ENCODE measurements around the gene STYK1. TPM values are rescaled to one million over a fixed set of nuclear protein-coding genes. Genes with fewer than 3 reads are reported as not detected.

The STYK1 gene
- total and polyA plus RNA-seq, 12 donors = 0.08 to 0.13 (median 0.10) TPM; not detected in 9

DNA sequence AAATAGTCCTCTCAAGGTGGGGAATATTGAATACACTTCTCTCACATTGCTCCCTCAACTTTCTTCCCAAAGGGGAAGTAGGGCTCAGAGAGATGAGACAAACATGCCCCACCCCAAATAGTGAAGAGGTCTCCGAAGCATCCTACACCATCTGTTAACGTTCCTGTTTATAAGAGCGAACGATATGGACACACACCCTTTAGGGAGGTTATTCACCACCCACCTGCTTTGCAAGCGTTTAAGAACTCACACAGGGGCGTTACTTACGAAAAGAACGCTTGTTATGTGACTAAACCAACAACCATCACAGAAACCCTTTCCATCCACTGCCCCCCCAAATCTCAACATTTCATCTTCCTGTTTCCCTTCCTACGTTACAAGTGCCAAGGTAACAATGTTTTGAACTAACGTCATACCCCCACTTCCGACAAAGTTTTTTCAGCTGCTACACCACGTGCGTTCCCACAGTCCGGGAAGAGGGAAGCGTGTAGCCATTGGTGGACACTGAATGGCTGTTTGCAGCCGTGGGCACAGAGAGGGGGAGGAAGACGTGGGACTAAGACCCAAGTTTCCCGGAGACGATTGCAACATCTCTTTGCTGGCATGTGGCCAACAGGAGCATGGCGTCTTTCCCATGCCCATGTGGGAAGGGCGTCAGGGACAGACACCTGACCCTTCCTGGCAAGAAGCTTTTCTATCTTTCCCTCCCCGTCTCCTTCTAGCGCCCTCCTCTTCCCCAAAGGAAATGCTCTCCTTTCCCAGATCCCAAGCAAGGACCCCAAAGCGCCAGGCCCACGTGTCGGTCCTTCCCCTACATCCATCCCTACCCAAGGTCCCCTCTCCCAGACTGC, 48.0 kb upstream of the STYK1 start:
- no peaks in the 10 kb centered on the region for H3K27me3 ChIP-seq
- H3K27ac ChIP-seq = peak overlapping the region; percentile 92 to 99 (median 98)
- DNase-seq = peak; percentile 89 to 97 (median 96)
- peaks cover 30 to 55% of the 10 kb centered on the region in 2 donors for H3K4me1 ChIP-seq (replicated peaks in 1 of 2)
- no peaks in the 10 kb centered on the region for H3K9me3 ChIP-seq (replicated peaks in 1 of 3)
- H3K4me3 ChIP-seq = peak overlapping the region; percentile 86 to 95 (median 90)
- intact Hi-C loops (cut with DNase I) = loop anchor here in 1 of 2 donors (10.0 kb wide), 1 partner anchor 107 kb away; the partner anchor contains the start of gene MAGOHB
- H3K36me3 ChIP-seq (replicated peaks in 1 of 2) = no peaks in the 10 kb centered on the region
- WGBS, 4 donors = 1 to 2% (median 1%) methylated on average over 25 to 26 of the region's 26 CpGs
- TF ChIP-seq, protein P1, sequence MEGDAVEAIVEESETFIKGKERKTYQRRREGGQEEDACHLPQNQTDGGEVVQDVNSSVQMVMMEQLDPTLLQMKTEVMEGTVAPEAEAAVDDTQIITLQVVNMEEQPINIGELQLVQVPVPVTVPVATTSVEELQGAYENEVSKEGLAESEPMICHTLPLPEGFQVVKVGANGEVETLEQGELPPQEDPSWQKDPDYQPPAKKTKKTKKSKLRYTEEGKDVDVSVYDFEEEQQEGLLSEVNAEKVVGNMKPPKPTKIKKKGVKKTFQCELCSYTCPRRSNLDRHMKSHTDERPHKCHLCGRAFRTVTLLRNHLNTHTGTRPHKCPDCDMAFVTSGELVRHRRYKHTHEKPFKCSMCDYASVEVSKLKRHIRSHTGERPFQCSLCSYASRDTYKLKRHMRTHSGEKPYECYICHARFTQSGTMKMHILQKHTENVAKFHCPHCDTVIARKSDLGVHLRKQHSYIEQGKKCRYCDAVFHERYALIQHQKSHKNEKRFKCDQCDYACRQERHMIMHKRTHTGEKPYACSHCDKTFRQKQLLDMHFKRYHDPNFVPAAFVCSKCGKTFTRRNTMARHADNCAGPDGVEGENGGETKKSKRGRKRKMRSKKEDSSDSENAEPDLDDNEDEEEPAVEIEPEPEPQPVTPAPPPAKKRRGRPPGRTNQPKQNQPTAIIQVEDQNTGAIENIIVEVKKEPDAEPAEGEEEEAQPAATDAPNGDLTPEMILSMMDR (IDR thresholded peaks at IDR 0.05) = no peak
- peak in 1 of 2 donors; percentile 51 for TF ChIP-seq POLR2A (IDR thresholded peaks at IDR 0.05)

DNA sequence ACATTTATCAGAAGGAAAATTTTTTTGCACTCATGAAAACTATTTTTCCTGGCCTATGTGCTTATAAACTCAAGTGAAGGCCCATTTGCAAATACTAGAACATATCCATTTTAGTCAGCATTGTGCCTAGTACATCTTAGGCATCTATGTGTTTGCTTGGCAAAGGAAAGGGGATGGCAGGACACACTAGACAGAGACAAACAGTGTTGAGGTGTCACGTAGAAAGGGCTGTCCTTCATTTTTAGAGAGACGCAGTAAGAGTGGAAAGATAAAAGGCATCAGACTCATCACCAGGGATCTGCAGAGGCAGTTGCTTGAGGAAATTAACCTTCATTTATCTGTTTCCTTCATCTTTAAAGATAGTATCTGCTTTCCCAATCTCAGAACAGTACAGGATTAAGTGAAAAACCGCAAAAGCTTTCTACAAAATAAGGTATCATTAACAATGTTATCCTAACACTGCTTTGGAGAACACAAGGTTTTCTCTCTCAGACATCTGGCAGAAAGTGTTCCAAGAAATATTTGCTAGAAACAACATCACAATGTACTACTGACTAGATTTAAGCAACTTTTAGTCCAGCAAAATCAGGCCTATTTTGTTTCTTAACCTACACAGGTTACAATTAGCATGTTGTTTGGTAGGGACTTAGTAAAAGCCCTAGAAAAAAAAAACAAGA, 47.3 kb upstream of the STYK1 start:
- peaks cover 38 to 61% of the 10 kb centered on the region in 2 donors for H3K4me1 ChIP-seq (replicated peaks in 1 of 2)
- TF ChIP-seq POLR2A (IDR thresholded peaks at IDR 0.05) = peak in 1 of 2 donors; percentile 44
- TF ChIP-seq, protein P1 (IDR thresholded peaks at IDR 0.05) = no peak
- H3K9me3 ChIP-seq (replicated peaks in 1 of 3) = no peaks in the 10 kb centered on the region
- no peaks in the 10 kb centered on the region for H3K36me3 ChIP-seq (replicated peaks in 1 of 2)
- intact Hi-C loops (cut with DNase I) = loop anchor here in 1 of 2 donors (10.0 kb wide), 1 partner anchor 106 kb away; the partner anchor contains the start of gene MAGOHB
- peak in 2 of 7 donors; percentile 16 to 33 for DNase-seq
- 9 to 25% (median 15%) methylated on average over 3 of the region's 3 CpGs for WGBS, 4 donors
- peak overlapping the region; percentile 6 to 99 (median 94) for H3K27ac ChIP-seq
- H3K4me3 ChIP-seq = peak overlapping the region in 2 of 4 donors; percentile 86 to 90
- no peaks in the 10 kb centered on the region for H3K27me3 ChIP-seq

DNA sequence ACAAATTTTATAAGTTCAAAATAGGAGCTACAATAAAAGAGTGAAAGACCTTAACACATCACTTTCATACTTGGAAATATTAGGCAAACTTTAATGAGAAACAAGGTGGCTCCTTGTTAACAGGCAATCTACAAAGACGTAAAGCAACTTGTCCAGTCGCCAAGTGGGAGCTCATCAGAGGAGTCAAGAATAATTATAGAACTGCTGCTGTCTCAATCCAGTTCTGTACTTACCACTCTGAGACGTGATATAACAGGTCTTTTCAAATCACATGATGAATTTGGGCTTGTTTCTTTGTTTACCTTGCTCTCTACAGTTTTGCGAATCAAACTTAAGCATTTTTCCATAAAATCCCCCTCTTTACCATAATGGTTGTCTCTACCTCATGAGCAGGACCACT, 45.6 kb upstream of the STYK1 start:
- Histone ChIP-seq H3K4me1 (replicated peaks in 1 of 2) (peaks cover 38 to 61% of the 10 kb centered on the region in 2 donors), H3K36me3 (replicated peaks in 1 of 2) (peaks cover 0 to 13% of the 10 kb centered on the region in 2 donors), H3K9me3 (replicated peaks in 1 of 3) (no peaks in the 10 kb centered on the region), H3K27ac (no peak overlapping the region), H3K4me3 (no peak overlapping the region), H3K27me3 (no peaks in the 10 kb centered on the region)
- TF ChIP-seq, protein P1 (IDR thresholded peaks at IDR 0.05) = no peak
- no peak for TF ChIP-seq POLR2A (IDR thresholded peaks at IDR 0.05)
- intact Hi-C loops (cut with DNase I) = no loop called here
- 77 to 86% (median 85%) methylated on average over 4 of the region's 4 CpGs for WGBS, 4 donors
- no peak for DNase-seq

DNA sequence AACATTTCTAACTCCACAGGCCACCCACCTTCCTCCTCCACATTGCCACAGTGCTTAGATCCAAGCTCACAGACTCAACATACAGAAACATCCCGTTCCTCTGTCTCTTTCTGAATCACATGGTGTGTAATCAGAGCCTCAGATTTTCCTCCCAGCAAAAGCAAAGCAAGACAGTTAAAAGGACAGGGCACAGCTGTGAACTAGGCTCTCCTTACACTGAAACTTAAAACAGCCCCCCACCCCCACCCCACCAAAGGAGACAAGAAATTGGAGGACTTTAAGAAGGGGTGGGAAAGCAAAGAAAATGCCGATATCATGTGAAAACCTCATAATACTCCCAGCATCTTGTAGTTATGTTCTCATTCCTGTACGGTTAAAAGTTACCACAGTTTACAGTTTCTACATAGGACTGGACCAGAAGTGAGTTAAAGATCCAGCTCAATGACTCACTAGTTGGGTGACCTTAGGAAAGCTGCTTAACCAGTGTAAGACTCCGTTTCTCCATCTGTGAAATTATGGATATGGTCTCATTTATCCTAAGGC, 44.5 kb upstream of the STYK1 start:
- H3K27me3 ChIP-seq = no peaks in the 10 kb centered on the region
- TF ChIP-seq POLR2A (IDR thresholded peaks at IDR 0.05) = no peak
- TF ChIP-seq, protein P1 (IDR thresholded peaks at IDR 0.05) = no peak
- peaks cover 0 to 24% of the 10 kb centered on the region in 2 donors for H3K36me3 ChIP-seq (replicated peaks in 1 of 2)
- no peak for DNase-seq
- peaks cover 38 to 53% of the 10 kb centered on the region in 2 donors for H3K4me1 ChIP-seq (replicated peaks in 1 of 2)
- H3K27ac ChIP-seq = peak overlapping the region in 2 of 5 donors; percentile 42 to 56
- intact Hi-C loops (cut with DNase I) = no loop called here
- H3K4me3 ChIP-seq = no peak overlapping the region
- no peaks in the 10 kb centered on the region for H3K9me3 ChIP-seq (replicated peaks in 1 of 3)
- 51 to 71% (median 53%) methylated on average over 4 of the region's 4 CpGs for WGBS, 4 donors
